ENCODE measurements around the gene NUDT12. TPM values are rescaled to one million over a fixed set of nuclear protein-coding genes. Genes with fewer than 3 reads are reported as not detected.
A peak's percentile ranks its signal among the peaks of the same experiment; 100 is the strongest.

Gene NUDT12
- total RNA-seq: 8.0 and 9.9 TPM in 2 replicates

DNA sequence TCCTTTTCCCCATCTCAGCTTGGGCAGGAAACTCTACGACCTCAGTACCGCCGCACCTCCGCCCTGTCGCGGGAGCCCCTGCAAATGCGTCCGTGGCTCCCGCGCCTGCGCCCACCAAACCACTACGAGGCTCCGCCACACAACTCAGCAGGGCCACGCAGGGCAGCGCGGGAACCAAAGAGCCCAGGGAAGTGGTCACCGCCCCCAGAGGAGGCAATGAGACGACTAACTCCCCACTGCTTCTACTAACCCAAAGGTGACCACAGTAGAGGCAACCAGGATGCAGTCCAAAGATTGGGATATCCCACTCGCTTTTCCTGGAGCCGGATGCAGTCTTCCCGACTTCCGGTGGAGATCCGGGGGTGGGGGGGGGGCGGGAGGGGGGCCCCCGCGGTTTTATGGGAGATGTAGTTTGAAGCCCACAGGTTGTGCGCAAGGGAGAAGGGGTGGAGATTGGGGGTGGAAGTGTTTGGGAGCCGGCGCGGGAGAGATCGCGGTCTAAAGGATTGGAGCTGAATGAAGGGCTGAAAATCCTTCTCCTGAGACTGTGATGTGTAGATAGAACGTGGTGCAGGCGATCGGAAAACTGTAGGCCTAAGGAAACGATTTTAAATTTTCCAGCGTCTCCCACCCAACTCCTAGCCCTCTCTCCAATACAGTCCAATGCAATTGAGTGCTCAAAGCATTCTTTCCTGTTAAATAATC is at the start of gene NUDT12:
NUDT12 (minus strand) TSS at position 337 of the 705 bp plus-strand sequence. CDS start 2,541 bp downstream, outside the sequence.
- TF ChIP-seq, protein P1, sequence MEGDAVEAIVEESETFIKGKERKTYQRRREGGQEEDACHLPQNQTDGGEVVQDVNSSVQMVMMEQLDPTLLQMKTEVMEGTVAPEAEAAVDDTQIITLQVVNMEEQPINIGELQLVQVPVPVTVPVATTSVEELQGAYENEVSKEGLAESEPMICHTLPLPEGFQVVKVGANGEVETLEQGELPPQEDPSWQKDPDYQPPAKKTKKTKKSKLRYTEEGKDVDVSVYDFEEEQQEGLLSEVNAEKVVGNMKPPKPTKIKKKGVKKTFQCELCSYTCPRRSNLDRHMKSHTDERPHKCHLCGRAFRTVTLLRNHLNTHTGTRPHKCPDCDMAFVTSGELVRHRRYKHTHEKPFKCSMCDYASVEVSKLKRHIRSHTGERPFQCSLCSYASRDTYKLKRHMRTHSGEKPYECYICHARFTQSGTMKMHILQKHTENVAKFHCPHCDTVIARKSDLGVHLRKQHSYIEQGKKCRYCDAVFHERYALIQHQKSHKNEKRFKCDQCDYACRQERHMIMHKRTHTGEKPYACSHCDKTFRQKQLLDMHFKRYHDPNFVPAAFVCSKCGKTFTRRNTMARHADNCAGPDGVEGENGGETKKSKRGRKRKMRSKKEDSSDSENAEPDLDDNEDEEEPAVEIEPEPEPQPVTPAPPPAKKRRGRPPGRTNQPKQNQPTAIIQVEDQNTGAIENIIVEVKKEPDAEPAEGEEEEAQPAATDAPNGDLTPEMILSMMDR (conservative IDR thresholded peaks at IDR 0.05; ENCODE audit: low read depth, low read length): no peak
- no peak for DNase-seq (ENCODE audit: low read depth)
- peak within 1 kb of the TSS; percentile 61 for H3K4me3 ChIP-seq (ENCODE audit: low read depth, low read length)

- TF ChIP-seq, protein P1 (conservative IDR thresholded peaks at IDR 0.05; ENCODE audit: low read depth, low read length): no peak
- H3K4me3 ChIP-seq (ENCODE audit: low read depth, low read length): no peak overlapping the region
These were observed 44.8 kb upstream of the NUDT12 start for GRCh38 chr5:103607346-103607745.

GRCh38 chr5:103605277-103605676 is 42.7 kb upstream of the NUDT12 start:
- H3K4me3 ChIP-seq (ENCODE audit: low read depth, low read length): no peak overlapping the region
- no peak for DNase-seq (ENCODE audit: low read depth)
- TF ChIP-seq, protein P1 (conservative IDR thresholded peaks at IDR 0.05; ENCODE audit: low read depth, low read length): no peak

More at GRCh38 chr5:103607346-103607745, 44.8 kb upstream of the NUDT12 start:
- DNase-seq (ENCODE audit: low read depth): no peak

- peak; percentile 10 for DNase-seq (ENCODE audit: low read depth)
- TF ChIP-seq, protein P1 (conservative IDR thresholded peaks at IDR 0.05; ENCODE audit: low read depth, low read length): no peak
- no peak overlapping the region for H3K4me3 ChIP-seq (ENCODE audit: low read depth, low read length)
These were observed 39.8 kb upstream of the NUDT12 start for GRCh38 chr5:103602438-103602837.

DNA sequence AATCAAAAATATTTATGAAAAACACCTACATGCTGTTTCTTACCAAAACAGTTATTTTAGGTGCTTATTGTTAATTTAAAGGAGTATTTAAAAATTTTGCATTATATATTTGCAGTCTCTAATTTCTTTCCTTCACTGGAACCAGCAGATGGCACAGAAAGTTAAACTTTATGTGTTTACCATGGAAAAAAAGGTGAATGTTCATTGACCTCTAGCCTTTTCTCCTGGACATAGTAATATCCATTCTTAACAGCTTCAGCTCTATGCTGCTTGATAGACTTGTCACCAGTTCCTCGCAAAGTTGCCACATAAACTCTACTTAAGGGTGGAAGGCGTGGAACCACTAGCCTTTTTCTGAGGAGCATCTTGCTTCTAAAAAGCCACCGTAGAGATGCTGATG is 38.7 kb upstream of the NUDT12 start:
- no peak for DNase-seq (ENCODE audit: low read depth)
- H3K4me3 ChIP-seq (ENCODE audit: low read depth, low read length): no peak overlapping the region
- TF ChIP-seq, protein P1 (conservative IDR thresholded peaks at IDR 0.05; ENCODE audit: low read depth, low read length): no peak

GRCh38 chr5:103600086-103600485 is 37.5 kb upstream of the NUDT12 start:
- no peak for DNase-seq (ENCODE audit: low read depth)
- no peak overlapping the region for H3K4me3 ChIP-seq (ENCODE audit: low read depth, low read length)
- TF ChIP-seq, protein P1 (conservative IDR thresholded peaks at IDR 0.05; ENCODE audit: low read depth, low read length): no peak
